Endothelial cell of umbilical vein (primary cell): ENCODE results near the gene CNNM3. TPM values are rescaled to one million over a fixed set of nuclear protein-coding genes. Genes with fewer than 3 reads are reported as not detected.

Experiments used
- BruUV-seq: library from RNA; stranded (reverse); fragments of 400-500 nt; replicated peaks from 2 replicates; lab custom pipeline; 2021; lab: Mats Ljungman, UMichigan
- CTCF ChIA-PET: fragments of 300-600, 350-600 bp; sonication (Branson Sonifier 250); formaldehyde crosslinking; loops from one replicate; lab custom pipeline; 2021; ENCODE audit warnings: antibody characterized with exemption, inconsistent platforms; lab: Charles Lee
- POLR2A ChIA-PET: fragments of 300-600, 350-600 bp; sonication (Branson Sonifier 250); formaldehyde crosslinking; loops from one replicate; lab custom pipeline; 2021; ENCODE audit warnings: antibody characterized with exemption, inconsistent platforms; lab: Charles Lee
- DNase-seq: peaks from one replicate; pipeline ENCODE4 v3.0.0-alpha.2; 2011; ENCODE audit warnings: low read depth, low spot score
- FAIRE-seq: peaks from 2 replicates; lab custom pipeline; 2011; peaks lifted over from hg19 to GRCh38; lab: Jason Lieb, UNC
- H2AFZ ChIP-seq: 2 replicates; pipeline ENCODE4 v1.6.0; 2012; ENCODE audit warnings: low read depth, low read length, control low read depth, inconsistent platforms
- H3K27ac ChIP-seq: 2 replicates; pipeline ENCODE4 v1.5.1; 2011; ENCODE audit warnings: low read depth, mild to moderate bottlenecking, control low read depth, low read length, moderate library complexity; ENCODE audit not compliant: insufficient read depth
- H3K27me3 ChIP-seq, 2 experiments: 2 replicates each; pipeline versions ENCODE4 v1.6.0 to v1.6.1; 2011; ENCODE audit warnings: low read length in 2 of 2, mixed read lengths in 1 of 2; ENCODE audit not compliant: control insufficient read depth in 2 of 2, insufficient read depth in 2 of 2
- H3K36me3 ChIP-seq, 2 experiments: 2 replicates in 1 of 2; 3 replicates in 1 of 2; pipeline ENCODE4 v1.5.1; 2011; ENCODE audit warnings: low read length in 2 of 2, mild to moderate bottlenecking in 1 of 2, moderate library complexity in 1 of 2; ENCODE audit not compliant: control insufficient read depth in 2 of 2, insufficient read depth in 2 of 2; ENCODE audit errors: extremely low read depth in 1 of 2
- H3K4me1 ChIP-seq: 3 replicates; pipeline ENCODE4 v1.5.1; 2011; ENCODE audit warnings: mild to moderate bottlenecking, low read length; ENCODE audit not compliant: control insufficient read depth, insufficient read depth; ENCODE audit errors: extremely low read depth
- H3K4me2 ChIP-seq: 2 replicates; pipeline ENCODE4 v1.6.1; 2011; ENCODE audit warnings: low read length, control low read depth, mixed read lengths; ENCODE audit not compliant: insufficient read depth
- H3K4me3 ChIP-seq, 3 experiments: fragments of 200-600 bp in 1 of 3; sonication (generic), shearing (Covaris generic) in 1 of 3; replicated peaks in 1 of 3; 2 replicates each; pipeline ENCODE4 v1.5.1; 2011 to 2016; ENCODE audit warnings: control low read depth in 3 of 3, low read length in 3 of 3, mild to moderate bottlenecking in 2 of 3, inconsistent platforms in 1 of 3, low read depth in 1 of 3, moderate library complexity in 1 of 3; ENCODE audit not compliant: insufficient read depth in 1 of 3
- H3K79me2 ChIP-seq: 2 replicates; pipeline ENCODE4 v1.6.0; 2012; ENCODE audit warnings: low read length, inconsistent platforms; ENCODE audit not compliant: control insufficient read depth, insufficient read depth
- H3K9ac ChIP-seq: replicated peaks from 2 replicates; pipeline ENCODE3; 2011; ENCODE audit warnings: low read length, control low read depth; ENCODE audit not compliant: insufficient read depth; ENCODE audit errors: extremely low read depth
- H3K9me1 ChIP-seq: replicated peaks from 3 replicates; pipeline ENCODE4 v1.6.0; 2011; ENCODE audit warnings: mild to moderate bottlenecking, low read length; ENCODE audit not compliant: control insufficient read depth, insufficient read depth; ENCODE audit errors: extremely low read depth
- H3K9me3 ChIP-seq: replicated peaks from 2 replicates; pipeline ENCODE4 v1.5.1; 2012; ENCODE audit warnings: low read length, inconsistent platforms; ENCODE audit not compliant: control insufficient read depth, insufficient read depth
- H4K20me1 ChIP-seq: replicated peaks from 2 replicates; pipeline ENCODE3; 2011; ENCODE audit warnings: mild to moderate bottlenecking, low read length; ENCODE audit not compliant: control insufficient read depth, insufficient read depth; ENCODE audit errors: extremely low read depth
- EZH2 ChIP-seq: IDR thresholded peaks from 2 replicates; pipeline ENCODE4 v1.6.1; 2012; ENCODE audit warnings: borderline replicate concordance, low read depth, mild to moderate bottlenecking, moderate library complexity, low read length, inconsistent platforms; ENCODE audit not compliant: severe bottlenecking
- FOS ChIP-seq: IDR thresholded peaks from 2 replicates; pipeline ENCODE4 v1.6.1; 2011; ENCODE audit warnings: mild to moderate bottlenecking, low read length, moderate library complexity, borderline replicate concordance; ENCODE audit not compliant: insufficient read depth
- GATA2 ChIP-seq: IDR thresholded peaks from 2 replicates; pipeline ENCODE4 v1.7.0; 2011; ENCODE audit warnings: low read depth, mild to moderate bottlenecking, moderate library complexity, mixed read lengths, low read length; ENCODE audit not compliant: insufficient read length, insufficient read depth
- JUN ChIP-seq: IDR thresholded peaks from 2 replicates; pipeline ENCODE4 v1.6.1; 2011; ENCODE audit warnings: borderline replicate concordance, low read depth; ENCODE audit not compliant: insufficient read length, insufficient read depth
- MYC ChIP-seq: IDR thresholded peaks from one replicate; pipeline ENCODE4 v1.6.1; 2011; ENCODE audit warnings: mild to moderate bottlenecking, low read depth, low read length
- POLR2A ChIP-seq: IDR thresholded peaks from 2 replicates; pipeline ENCODE4 v1.6.1; 2012; ENCODE audit warnings: low read depth, mild to moderate bottlenecking, control low read depth, low read length
- POLR2AphosphoS5 ChIP-seq: IDR thresholded peaks from 2 replicates; pipeline ENCODE4 v1.6.1; 2012; ENCODE audit warnings: low read depth, mild to moderate bottlenecking, control low read depth, low read length, moderate library complexity; ENCODE audit not compliant: insufficient read depth
- dilution Hi-C: fragments of 300-500 bp; cut with MboI; formaldehyde crosslinking; loops from one replicate; pipeline ENCODE4 v1.15.0; 2019; ENCODE audit warnings: low sequenced_read_pairs; ENCODE audit not compliant: extremely low pct_ligation_motif_present
- intact Hi-C: fragments of 100-400 bp; cut with micrococcal nuclease; formaldehyde crosslinking; loops from one replicate; pipeline ENCODE4 v1.10.0; 2022
- polyA plus RNA-seq, 4 experiments: library from polyadenylated mRNA; depleted of rRNA in 3 of 4; stranded (reverse) in 3 of 4; unstranded in 1 of 4; fragments of >200 nt; gene quantifications; 2 replicates each; pipeline versions ENCODE4 v1.2.1 to v1.2.3, GENCODE V29; 2011 to 2012; ENCODE audit warnings: missing spikeins in 1 of 4
- total RNA-seq: library from RNA; stranded (reverse); gene quantifications from 2 replicates; pipeline ENCODE4 v1.2.3, GENCODE V29; 2021
- TF ChIP-seq, protein P1 (sequence below), 2 donors: IDR thresholded peaks; 1 replicate in 1 of 2; 2 replicates in 1 of 2; pipeline ENCODE4 v1.5.1; 2011; ENCODE audit warnings: low read length in 2 of 2, mild to moderate bottlenecking in 2 of 2, moderate library complexity in 2 of 2, control low read depth in 1 of 2, inconsistent platforms in 1 of 2, low read depth in 1 of 2; ENCODE audit not compliant: insufficient read depth in 1 of 2; ENCODE audit errors: extremely low read depth in 1 of 2
- TF ChIP-seq, protein P2 (sequence below): IDR thresholded peaks from 2 replicates; pipeline ENCODE4 v1.6.1; 2011; ENCODE audit not compliant: insufficient read depth, insufficient read length

The CNNM3 gene
- total and polyA plus RNA-seq, 2 donors (not counting 3 experiments of a cell fraction or from before 2014, with no cell fraction given) = 13.0 to 14.9 TPM

DNA sequence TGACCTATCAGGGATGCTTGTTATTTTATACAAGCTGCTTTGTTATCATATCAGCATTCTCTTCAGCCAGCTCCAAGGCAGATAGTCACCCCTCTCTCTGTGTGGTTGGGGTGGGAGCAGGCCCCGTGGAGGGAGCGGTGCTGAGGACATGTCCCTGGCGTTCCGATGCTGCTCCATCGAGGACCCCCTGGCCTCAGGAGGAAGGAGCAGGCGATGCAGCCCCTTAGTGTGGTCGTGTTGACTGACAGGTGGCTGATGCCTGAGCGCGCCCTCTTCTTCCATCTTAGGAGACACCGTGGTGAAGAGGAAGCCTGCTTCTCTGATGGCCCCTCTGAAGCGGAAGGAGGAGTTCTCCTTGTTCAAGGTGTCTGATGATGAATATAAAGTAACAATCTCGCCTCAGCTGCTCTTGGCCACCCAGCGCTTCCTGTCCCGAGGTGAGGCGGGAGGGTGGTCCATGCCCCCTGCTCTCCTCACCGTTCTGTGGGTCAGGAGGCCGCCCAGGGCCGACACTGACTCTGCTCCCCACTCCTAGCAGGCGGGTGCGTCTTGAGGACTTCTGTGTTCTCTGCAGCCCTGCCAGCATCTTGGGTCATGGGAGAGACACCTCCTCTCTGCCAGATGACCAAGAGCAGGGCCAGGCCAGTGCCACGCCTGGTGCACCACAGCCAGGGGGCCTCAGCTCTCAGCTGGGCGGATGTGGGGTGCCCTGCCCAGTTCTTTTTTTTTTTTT is 10.6 kb downstream of the CNNM3 start:
- CTCF ChIA-PET = no interaction called here
- peaks cover 2 to 27% of the 10 kb centered on the region in 2 experiments for H3K36me3 ChIP-seq

More for the DNA sequence above, 10.6 kb downstream of the CNNM3 start:
- POLR2A ChIA-PET = no interaction called here
- H3K4me2 ChIP-seq = no peak overlapping the region
- H3K9me1 ChIP-seq = no peaks in the 10 kb centered on the region
- TF ChIP-seq GATA2 (no peak), EZH2 (no peak), JUN (no peak), POLR2A (no peak), FOS (no peak), POLR2AphosphoS5 (no peak), MYC (no peak)
- TF ChIP-seq, protein P1, sequence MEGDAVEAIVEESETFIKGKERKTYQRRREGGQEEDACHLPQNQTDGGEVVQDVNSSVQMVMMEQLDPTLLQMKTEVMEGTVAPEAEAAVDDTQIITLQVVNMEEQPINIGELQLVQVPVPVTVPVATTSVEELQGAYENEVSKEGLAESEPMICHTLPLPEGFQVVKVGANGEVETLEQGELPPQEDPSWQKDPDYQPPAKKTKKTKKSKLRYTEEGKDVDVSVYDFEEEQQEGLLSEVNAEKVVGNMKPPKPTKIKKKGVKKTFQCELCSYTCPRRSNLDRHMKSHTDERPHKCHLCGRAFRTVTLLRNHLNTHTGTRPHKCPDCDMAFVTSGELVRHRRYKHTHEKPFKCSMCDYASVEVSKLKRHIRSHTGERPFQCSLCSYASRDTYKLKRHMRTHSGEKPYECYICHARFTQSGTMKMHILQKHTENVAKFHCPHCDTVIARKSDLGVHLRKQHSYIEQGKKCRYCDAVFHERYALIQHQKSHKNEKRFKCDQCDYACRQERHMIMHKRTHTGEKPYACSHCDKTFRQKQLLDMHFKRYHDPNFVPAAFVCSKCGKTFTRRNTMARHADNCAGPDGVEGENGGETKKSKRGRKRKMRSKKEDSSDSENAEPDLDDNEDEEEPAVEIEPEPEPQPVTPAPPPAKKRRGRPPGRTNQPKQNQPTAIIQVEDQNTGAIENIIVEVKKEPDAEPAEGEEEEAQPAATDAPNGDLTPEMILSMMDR (IDR thresholded peaks at IDR 0.05; ENCODE audit: extremely low read depth in 1 of 2, insufficient read depth in 1 of 2, low read depth in 1 of 2, low read length in 2 of 2) = no peak
- TF ChIP-seq, protein P2, sequence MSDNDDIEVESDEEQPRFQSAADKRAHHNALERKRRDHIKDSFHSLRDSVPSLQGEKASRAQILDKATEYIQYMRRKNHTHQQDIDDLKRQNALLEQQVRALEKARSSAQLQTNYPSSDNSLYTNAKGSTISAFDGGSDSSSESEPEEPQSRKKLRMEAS = no peak
- FAIRE-seq (no peak), DNase-seq (no peak)
- no peaks in the 10 kb centered on the region for H3K9me3 ChIP-seq
- H3K27me3 ChIP-seq = no peaks in the 10 kb centered on the region
- no TSS peak for BruUV-seq
- dilution Hi-C loops = no loop called here
- H3K79me2 ChIP-seq = no peaks in the 10 kb centered on the region
- intact Hi-C loops = no loop called here
- no peak overlapping the region for H3K4me3 ChIP-seq
- H3K9ac ChIP-seq = no peak overlapping the region
- no peaks in the 10 kb centered on the region for H4K20me1 ChIP-seq
- H3K27ac ChIP-seq = no peak overlapping the region
- H3K4me1 ChIP-seq = no peaks in the 10 kb centered on the region
- H2AFZ ChIP-seq = no peak overlapping the region
